Measurements from ENCODE around the gene ST6GAL2.

Gene ST6GAL2

GRCh38 chr2:106863387-106863786 is 22.6 kb downstream of the ST6GAL2 start:
- DNase-seq (ENCODE audit: low read depth in 2 of 2) = no peak

- DNase-seq (ENCODE audit: low read depth in 2 of 2) = no peak
Observed at GRCh38 chr2:106859498-106859897, 26.5 kb downstream of the ST6GAL2 start.

- DNase-seq (ENCODE audit: low read depth in 2 of 2) = no peak
Observed at GRCh38 chr2:106858810-106859209, 27.2 kb downstream of the ST6GAL2 start.

GRCh38 chr2:106857882-106858478 is 28.0 kb downstream of the ST6GAL2 start:
- DNase-seq (ENCODE audit: low read depth in 2 of 2) = no peak

- no peak for DNase-seq (ENCODE audit: low read depth in 2 of 2)
Observed at GRCh38 chr2:106853631-106854030, 32.3 kb downstream of the ST6GAL2 start.

- no peak for DNase-seq (ENCODE audit: low read depth in 2 of 2)
Observed at GRCh38 chr2:106851881-106852501, 34.0 kb downstream of the ST6GAL2 start.

- DNase-seq (ENCODE audit: low read depth in 2 of 2) = no peak
Observed at GRCh38 chr2:106851087-106851874, 34.7 kb downstream of the ST6GAL2 start.

- no peak for DNase-seq (ENCODE audit: low read depth in 2 of 2)
Observed at GRCh38 chr2:106849253-106849652, 36.7 kb downstream of the ST6GAL2 start.

- DNase-seq (ENCODE audit: low read depth in 2 of 2) = no peak
Observed at GRCh38 chr2:106847366-106847765, 38.6 kb downstream of the ST6GAL2 start.

GRCh38 chr2:106845716-106846115 is 40.3 kb downstream of the ST6GAL2 start:
- DNase-seq (ENCODE audit: low read depth in 2 of 2) = no peak

GRCh38 chr2:106843910-106844250 is 42.1 kb downstream of the ST6GAL2 start:
- DNase-seq (ENCODE audit: low read depth in 2 of 2) = no peak

GRCh38 chr2:106843001-106843909 is 42.7 kb downstream of the ST6GAL2 start:
- no peak for DNase-seq (ENCODE audit: low read depth in 2 of 2)

GRCh38 chr2:106841886-106842645 is 43.9 kb downstream of the ST6GAL2 start:
- no peak for DNase-seq (ENCODE audit: low read depth in 2 of 2)

- no peak for DNase-seq (ENCODE audit: low read depth in 2 of 2)
Observed at GRCh38 chr2:106840818-106841217, 45.1 kb downstream of the ST6GAL2 start.

- DNase-seq (ENCODE audit: low read depth in 2 of 2) = no peak
Observed at GRCh38 chr2:106839849-106840595, 45.9 kb downstream of the ST6GAL2 start.

GRCh38 chr2:106833256-106833655 is 52.7 kb downstream of the ST6GAL2 start:
- DNase-seq (ENCODE audit: low read depth in 2 of 2) = no peak

- DNase-seq (ENCODE audit: low read depth in 2 of 2) = no peak
Observed at GRCh38 chr2:106831816-106832569, 54.0 kb downstream of the ST6GAL2 start.

- DNase-seq (ENCODE audit: low read depth in 2 of 2) = no peak
Observed at GRCh38 chr2:106831241-106831640, 54.7 kb downstream of the ST6GAL2 start.

- DNase-seq (ENCODE audit: low read depth in 2 of 2) = no peak
Observed at GRCh38 chr2:106830191-106830590, 55.8 kb downstream of the ST6GAL2 start.

- no peak for DNase-seq (ENCODE audit: low read depth in 2 of 2)
Observed at GRCh38 chr2:106828119-106828518, 57.8 kb downstream of the ST6GAL2 start.

Data from stimulated activated CD4-positive, alpha-beta T cell treated with anti-CD3 and anti-CD28 coated beads, Interleukin-15, amount 100 ng/mL, for 48 hours (primary cell).